GM18498 (cell line): ENCODE measurements around the gene TBL3.
A peak's percentile ranks its signal among the peaks of the same experiment; 100 is the strongest.

Experiments used
- ATAC-seq: cut with Tn5 transposase; IDR thresholded peaks from one replicate; pipeline ENCODE4 v1.9.1; 2021; ENCODE audit warnings: mild to moderate bottlenecking, moderate library complexity; ENCODE audit not compliant: unreplicated experiment

The TBL3 gene

GRCh38 chr16:1981398-1981836 is 9.6 kb downstream of the TBL3 start, which contains the start of gene NOXO1:
TSS of gene NOXO1 (minus strand) at chr16:1981469. CDS start at chr16:1981179, 290 bp downstream.
- ATAC-seq = no peak

- no peak for ATAC-seq
Measured at GRCh38 chr16:1982013-1982433, 10.2 kb downstream of the TBL3 start.

- no peak for ATAC-seq
Measured at GRCh38 chr16:1982991-1983543, 11.2 kb downstream of the TBL3 start.

- ATAC-seq = peak; percentile 80
Measured at GRCh38 chr16:1983544-1984346, 11.9 kb downstream of the TBL3 start, which contains the start of gene GFER. TSS of gene GFER (plus strand) at chr16:1984193. CDS start at chr16:1984219, 26 bp downstream.

- peak; percentile 4 for ATAC-seq
Measured at GRCh38 chr16:1984347-1985225, 12.7 kb downstream of the TBL3 start.

- no peak for ATAC-seq
Measured at GRCh38 chr16:1985466-1986150, 13.8 kb downstream of the TBL3 start.

- ATAC-seq = no peak
Measured at GRCh38 chr16:1987198-1987597, 15.3 kb downstream of the TBL3 start.

GRCh38 chr16:1989209-1990100 is 17.6 kb downstream of the TBL3 start, which contains the start of gene SYNGR3:
TSS of gene SYNGR3 (plus strand) at chr16:1989970. CDS start at chr16:1990103, 133 bp downstream.
- ATAC-seq = no peak

- ATAC-seq = no peak
Measured at GRCh38 chr16:1990101-1990350, 18.2 kb downstream of the TBL3 start.

GRCh38 chr16:1990351-1991134 is 18.7 kb downstream of the TBL3 start:
- peak; percentile 3 for ATAC-seq

GRCh38 chr16:1991135-1991551 is 19.3 kb downstream of the TBL3 start:
- peak; percentile 50 for ATAC-seq

- ATAC-seq = no peak
Measured at GRCh38 chr16:1991588-1991947, 19.7 kb downstream of the TBL3 start.

GRCh38 chr16:1991948-1992703 is 20.3 kb downstream of the TBL3 start:
- ATAC-seq = peak; percentile 49

GRCh38 chr16:1992704-1993317 is 21.0 kb downstream of the TBL3 start:
- no peak for ATAC-seq

GRCh38 chr16:1993731-1994131 is 21.9 kb downstream of the TBL3 start:
- ATAC-seq = no peak

GRCh38 chr16:1997494-1998359 is 25.9 kb downstream of the TBL3 start:
- no peak for ATAC-seq

GRCh38 chr16:1998360-1998835 is 26.5 kb downstream of the TBL3 start:
- ATAC-seq = no peak
